ENCODE results near the gene ZNF423. TPM values are rescaled to one million over a fixed set of nuclear protein-coding genes. Genes with fewer than 3 reads are reported as not detected.
A peak's percentile ranks its signal among the peaks of the same experiment; 100 is the strongest.

Gene ZNF423
- total and polyA plus RNA-seq, 2 experiments from 2014 or later: 14.9 to 41.8 TPM

GRCh38 chr16:49484451-49484849, 371.5 kb downstream of the ZNF423 start:
- Mint-ChIP-seq H3K9me3 (no peaks in the 10 kb centered on the region), H3K27ac (no peak overlapping the region), H3K27me3 (ENCODE audit: insufficient read depth, low read depth, poor library complexity) (no peaks in the 10 kb centered on the region), H3K4me1 (no peaks in the 10 kb centered on the region; the same call in 1 of the 3 replicates), H3K4me3 (peak overlapping the region; percentile 59; the same call in 2 of the 3 replicates), H3K36me3 (ENCODE audit: low read depth) (no peaks in the 10 kb centered on the region)
- H2AFZ ChIP-seq: peak overlapping the region; percentile 91; the same call in 1 of the 2 replicates
- peak overlapping the region; percentile 88 for H3K4me2 ChIP-seq
- no peaks in the 10 kb centered on the region for H3K27me3 ChIP-seq (ENCODE audit: insufficient read depth)
- TF ChIP-seq JUNB (IDR thresholded peaks at IDR 0.05; ENCODE audit: unreplicated experiment) (no peak), STAT1 (IDR thresholded peaks at IDR 0.05; ENCODE audit: unreplicated experiment) (no peak), NANOG (IDR thresholded peaks at IDR 0.05; ENCODE audit: borderline replicate concordance) (no peak), ETS1 (IDR thresholded peaks at IDR 0.05) (no peak), POLR2AphosphoS5 (IDR thresholded peaks at IDR 0.05; ENCODE audit: low read depth) (peak; percentile 29; the same call in 1 of the 2 replicates)
- H3K27ac ChIP-seq (ENCODE audit: low read depth): no peak overlapping the region
- peak overlapping the region; percentile 47 for H3K4me3 ChIP-seq
- peaks cover 5% of the 10 kb centered on the region; the same call in 1 of the 2 replicates for H3K4me1 ChIP-seq (ENCODE audit: insufficient read depth)
- no peaks in the 10 kb centered on the region for H3K9me2 ChIP-seq (ENCODE audit: insufficient read depth)
- no peaks in the 10 kb centered on the region for H3K79me2 ChIP-seq (replicated peaks; ENCODE audit: insufficient read depth)
- H3K36me3 ChIP-seq (ENCODE audit: insufficient read depth): no peaks in the 10 kb centered on the region
- H3F3A ChIP-seq (replicated peaks; ENCODE audit: low read depth): 0 out of 2 replicates have a peak, but pooled peaks cover 3% of the 10 kb centered on the region
- peak; percentile 100 for ATAC-seq
- peak; percentile 87 for DNase-seq (ENCODE audit: low spot score)
- no peaks in the 10 kb centered on the region for H4K20me1 ChIP-seq (replicated peaks; ENCODE audit: insufficient read depth)

GRCh38 chr16:49483651-49484450, 372.1 kb downstream of the ZNF423 start:
- Mint-ChIP-seq H3K27ac (no peak overlapping the region), H3K9me3 (no peaks in the 10 kb centered on the region), H3K4me1 (no peaks in the 10 kb centered on the region; the same call in 1 of the 3 replicates), H3K36me3 (ENCODE audit: low read depth) (no peaks in the 10 kb centered on the region), H3K4me3 (peak overlapping the region; percentile 59; the same call in 2 of the 3 replicates), H3K27me3 (ENCODE audit: insufficient read depth, low read depth, poor library complexity) (no peaks in the 10 kb centered on the region)
- H3K4me1 ChIP-seq (ENCODE audit: insufficient read depth): peaks cover 5% of the 10 kb centered on the region; the same call in 1 of the 2 replicates
- H2AFZ ChIP-seq: peak overlapping the region; percentile 91
- H3K36me3 ChIP-seq (ENCODE audit: insufficient read depth): no peaks in the 10 kb centered on the region
- H3K9me2 ChIP-seq (ENCODE audit: insufficient read depth): no peaks in the 10 kb centered on the region
- H3K4me2 ChIP-seq: peak overlapping the region; percentile 88
- H3F3A ChIP-seq (replicated peaks; ENCODE audit: low read depth): 0 out of 2 replicates have a peak, but pooled peaks cover 3% of the 10 kb centered on the region
- ATAC-seq: peak; percentile 13
- peak; percentile 19 for DNase-seq (ENCODE audit: low spot score)
- no peak overlapping the region for H3K27ac ChIP-seq (ENCODE audit: low read depth)
- H3K79me2 ChIP-seq (replicated peaks; ENCODE audit: insufficient read depth): no peaks in the 10 kb centered on the region
- H3K4me3 ChIP-seq: peak overlapping the region; percentile 47
- H3K27me3 ChIP-seq (ENCODE audit: insufficient read depth): no peaks in the 10 kb centered on the region
- no peaks in the 10 kb centered on the region for H4K20me1 ChIP-seq (replicated peaks; ENCODE audit: insufficient read depth)
- TF ChIP-seq ZNF462 (CRISPR knock-in tag; IDR thresholded peaks at IDR 0.05) (no peak), NANOG (IDR thresholded peaks at IDR 0.05; ENCODE audit: borderline replicate concordance) (no peak), ZNF114 (CRISPR knock-in tag; IDR thresholded peaks at IDR 0.05) (no peak), ZNF331 (CRISPR knock-in tag; IDR thresholded peaks at IDR 0.05; ENCODE audit: low read depth) (no peak), ETS1 (IDR thresholded peaks at IDR 0.05) (no peak), EZH2phosphoT487 (IDR thresholded peaks at IDR 0.05; ENCODE audit: unreplicated experiment) (no peak), STAT1 (IDR thresholded peaks at IDR 0.05; ENCODE audit: unreplicated experiment) (no peak), CREB1 (CRISPR knock-in tag; IDR thresholded peaks at IDR 0.05; ENCODE audit: low read depth) (no peak), POLR2AphosphoS5 (IDR thresholded peaks at IDR 0.05; ENCODE audit: low read depth) (no peak), EZH2 (IDR thresholded peaks at IDR 0.05; ENCODE audit: low read depth, unreplicated experiment) (no peak), JUNB (IDR thresholded peaks at IDR 0.05; ENCODE audit: unreplicated experiment) (no peak)
